NB4 (cell line): Measurements from ENCODE around the gene MT1M.

Experiments
- DNase-seq: peaks from one replicate; pipeline ENCODE4 v3.0.0; 2010; ENCODE audit warnings: low read depth
- H3K4me3 ChIP-seq: one replicate; pipeline ENCODE4 v1.5.1; 2011; ENCODE audit warnings: mild to moderate bottlenecking, low read depth, low read length, moderate library complexity
- CTCF ChIP-seq: IDR thresholded peaks from one replicate; pipeline ENCODE4 v1.5.1; 2012; ENCODE audit warnings: low read depth, low read length
- MAX ChIP-seq: IDR thresholded peaks from 2 replicates; pipeline ENCODE4 v1.6.1; 2011; ENCODE audit warnings: low read depth, low read length
- MYC ChIP-seq: IDR thresholded peaks from 2 replicates; pipeline ENCODE4 v1.6.1; 2011; ENCODE audit warnings: low read depth, low read length
- POLR2A ChIP-seq: IDR thresholded peaks from 2 replicates; pipeline ENCODE4 v1.6.1; 2011; ENCODE audit warnings: mild to moderate bottlenecking; ENCODE audit not compliant: insufficient read length; ENCODE audit errors: extremely low read depth

MT1M gene

GRCh38 chr16:56675685-56676210, 43.3 kb downstream of the MT1M start:
- no peak for TF ChIP-seq MYC
- no peak for TF ChIP-seq CTCF
- no peak for TF ChIP-seq POLR2A
- TF ChIP-seq MAX, result no peak
- no peak overlapping the region for H3K4me3 ChIP-seq
- no peak for DNase-seq

- no peak overlapping the region for H3K4me3 ChIP-seq
- no peak for DNase-seq
- TF ChIP-seq MAX (no peak), POLR2A (no peak), MYC (no peak), CTCF (no peak)
These were observed 45.0 kb downstream of the MT1M start for GRCh38 chr16:56677474-56677873.

- H3K4me3 ChIP-seq, result no peak overlapping the region
- DNase-seq, result no peak
- no peak for TF ChIP-seq CTCF
- TF ChIP-seq MAX, result no peak
- TF ChIP-seq MYC, result no peak
- no peak for TF ChIP-seq POLR2A
These were observed 46.7 kb downstream of the MT1M start for GRCh38 chr16:56679078-56679730.

GRCh38 chr16:56679818-56680217, 47.4 kb downstream of the MT1M start:
- H3K4me3 ChIP-seq, result no peak overlapping the region
- DNase-seq, result peak; percentile 40
- TF ChIP-seq MYC, result no peak
- TF ChIP-seq POLR2A, result no peak
- no peak for TF ChIP-seq MAX
- TF ChIP-seq CTCF, result no peak

GRCh38 chr16:56681939-56682702, 49.7 kb downstream of the MT1M start, which contains the start of gene MT1X:
MT1X (plus strand) TSS chr16:56682470; CDS start chr16:56682541, 71 bp downstream.
- TF ChIP-seq CTCF (no peak), MYC (no peak), POLR2A (peak; percentile 76), MAX (peak; percentile 2; the same call in 1 of the 2 replicates)
- DNase-seq, result peak; percentile 92

More at GRCh38 chr16:56681939-56682702, 49.7 kb downstream of the MT1M start, which contains the start of gene MT1X:
- H3K4me3 ChIP-seq, result peak within 1 kb of the TSS; percentile 77
